Keratinocyte (primary cell): ENCODE results near the gene HTRA3. TPM values are rescaled to one million over a fixed set of nuclear protein-coding genes. Genes with fewer than 3 reads are reported as not detected.

ENCODE experiments used
- DNase-seq: peaks from one replicate; pipeline ENCODE4 v3.0.0-alpha.2; 2011; ENCODE audit warnings: low read depth, missing footprints, low spot score
- FAIRE-seq: peaks from 2 replicates; lab custom pipeline; 2011; peaks lifted over from hg19 to GRCh38; lab: Jason Lieb, UNC
- H2AFZ ChIP-seq: 2 replicates; pipeline ENCODE4 v1.6.0; 2012; ENCODE audit warnings: low read length, control low read depth, inconsistent platforms; ENCODE audit not compliant: control insufficient read depth
- H3K27ac ChIP-seq: 2 replicates; pipeline ENCODE4 v1.5.1; 2011; ENCODE audit warnings: low read length; ENCODE audit not compliant: control insufficient read depth, insufficient read depth
- H3K27me3 ChIP-seq: 3 replicates; pipeline ENCODE4 v1.6.0; 2011; ENCODE audit warnings: low read length; ENCODE audit not compliant: control insufficient read depth, insufficient read depth; ENCODE audit errors: extremely low read depth
- H3K36me3 ChIP-seq, 2 experiments: 2 replicates in 1 of 2; 3 replicates in 1 of 2; pipeline ENCODE4 v1.5.1; 2011; ENCODE audit warnings: low read length in 2 of 2, mild to moderate bottlenecking in 1 of 2; ENCODE audit not compliant: control insufficient read depth in 2 of 2, insufficient read depth in 2 of 2; ENCODE audit errors: extremely low read depth in 1 of 2
- H3K4me1 ChIP-seq: 3 replicates; pipeline ENCODE4 v1.5.1; 2011; ENCODE audit warnings: low read length; ENCODE audit not compliant: control insufficient read depth, insufficient read depth; ENCODE audit errors: extremely low read depth
- H3K4me2 ChIP-seq: 3 replicates; pipeline ENCODE4 v1.6.0; 2011; ENCODE audit warnings: low read depth, low read length; ENCODE audit not compliant: control insufficient read depth, insufficient read depth; ENCODE audit errors: extremely low read depth
- H3K4me3 ChIP-seq, 3 experiments: fragments of 200-600 bp in 1 of 3; sonication (generic) in 1 of 3; 2 replicates in 2 of 3; 3 replicates in 1 of 3; pipeline ENCODE4 v1.5.1; 2011 to 2016; ENCODE audit warnings: low read length in 3 of 3, mild to moderate bottlenecking in 3 of 3, control low read depth in 2 of 3, inconsistent platforms in 1 of 3, low read depth in 1 of 3, mixed read lengths in 1 of 3, mixed run types in 1 of 3, moderate library complexity in 1 of 3; ENCODE audit not compliant: control insufficient read depth in 2 of 3, insufficient read depth in 2 of 3; ENCODE audit errors: extremely low read depth in 1 of 3
- H3K79me2 ChIP-seq: 2 replicates; pipeline ENCODE4 v1.6.0; 2012; ENCODE audit warnings: low read length; ENCODE audit not compliant: control insufficient read depth, insufficient read depth
- H3K9ac ChIP-seq: 3 replicates; pipeline ENCODE4 v1.6.0; 2011; ENCODE audit warnings: low read length; ENCODE audit not compliant: control insufficient read depth, insufficient read depth; ENCODE audit errors: extremely low read depth
- H3K9me1 ChIP-seq: 3 replicates; pipeline ENCODE4 v1.6.0; 2011; ENCODE audit warnings: low read length; ENCODE audit not compliant: control insufficient read depth, insufficient read depth; ENCODE audit errors: extremely low read depth
- H3K9me3 ChIP-seq: 2 replicates; pipeline ENCODE4 v1.5.1; 2012; ENCODE audit warnings: low read depth, low read length; ENCODE audit not compliant: control insufficient read depth
- H4K20me1 ChIP-seq: 3 replicates; pipeline ENCODE4 v1.6.0; 2011; ENCODE audit warnings: low read length; ENCODE audit not compliant: control insufficient read depth, insufficient read depth; ENCODE audit errors: extremely low read depth
- CTCF ChIP-seq, 3 experiments: IDR thresholded peaks in 1 of 3; conservative IDR thresholded peaks in 1 of 3; optimal IDR thresholded peaks in 1 of 3; 2 replicates in 2 of 3; 3 replicates in 1 of 3; pipeline versions ENCODE3 to v1.5.1; 2011; ENCODE audit warnings: low read length in 3 of 3, mild to moderate bottlenecking in 3 of 3, moderate library complexity in 2 of 3, control low read depth in 1 of 3, inconsistent platforms in 1 of 3; ENCODE audit not compliant: insufficient read depth in 2 of 3; ENCODE audit errors: extremely low read depth in 1 of 3
- EZH2 ChIP-seq: IDR thresholded peaks from one replicate; pipeline ENCODE4 v1.6.1; 2012; ENCODE audit warnings: inconsistent platforms, mild to moderate bottlenecking, low read length, moderate library complexity
- dilution Hi-C: fragments of 300-500 bp; cut with MboI; formaldehyde crosslinking; loops from one replicate; pipeline ENCODE4 v1.7.0; 2020; ENCODE audit warnings: low sequenced_read_pairs; ENCODE audit not compliant: extremely low pct_ligation_motif_present
- polyA plus RNA-seq, 5 experiments: library from polyadenylated mRNA; depleted of rRNA in 3 of 5; stranded (reverse) in 3 of 5; stranded (forward) in 1 of 5; unstranded in 1 of 5; fragments of >200 nt; gene quantifications; 1 replicate in 1 of 5; 2 replicates in 3 of 5; 3 replicates in 1 of 5; pipeline versions ENCODE4 v1.2.1 to v1.2.3, GENCODE V29; 2011 to 2012; ENCODE audit warnings: missing spikeins in 2 of 5, low read depth in 1 of 5, low replicate concordance in 1 of 5

The HTRA3 gene
- polyA plus RNA-seq, 1 donor (not counting 4 experiments of a cell fraction or from before 2014, with no cell fraction given), result not detected

- Histone ChIP-seq H4K20me1 (peaks cover 2% of the 10 kb centered on the region), H3K4me2 (no peak overlapping the region), H3K27me3 (no peaks in the 10 kb centered on the region), H3K9me1 (no peaks in the 10 kb centered on the region), H3K79me2 (no peaks in the 10 kb centered on the region), H3K36me3 (peaks cover 23 to 44% of the 10 kb centered on the region in 2 experiments), H3K4me1 (no peaks in the 10 kb centered on the region), H3K9me3 (no peaks in the 10 kb centered on the region), H3K4me3 (no peak overlapping the region), H3K9ac (no peak overlapping the region), H2AFZ (no peak overlapping the region), H3K27ac (no peak overlapping the region)
- TF ChIP-seq CTCF (optimal IDR thresholded peaks at IDR 0.05 in 1 of 3, IDR thresholded peaks at IDR 0.05 in 1 of 3, conservative IDR thresholded peaks at IDR 0.05 in 1 of 3; ENCODE audit: extremely low read depth in 1 of 3, insufficient read depth in 2 of 3, low read length in 3 of 3) (no peak), EZH2 (no peak)
- DNase-seq (no peak), FAIRE-seq (no peak)
- dilution Hi-C loops, result no loop called here
Measured at GRCh38 chr4:8241211-8241779, 28.3 kb upstream of the HTRA3 start.

GRCh38 chr4:8241895-8242696 is 27.5 kb upstream of the HTRA3 start:
- H3K27me3 ChIP-seq, result no peaks in the 10 kb centered on the region
- TF ChIP-seq CTCF (optimal IDR thresholded peaks at IDR 0.05 in 1 of 3, IDR thresholded peaks at IDR 0.05 in 1 of 3, conservative IDR thresholded peaks at IDR 0.05 in 1 of 3; ENCODE audit: extremely low read depth in 1 of 3, insufficient read depth in 2 of 3, low read length in 3 of 3) (peak in 2 of 3 experiments; percentile 74 to 98), EZH2 (no peak)
- FAIRE-seq (no peak), DNase-seq (no peak)
- no peak overlapping the region for H3K9ac ChIP-seq
- H3K4me2 ChIP-seq, result no peak overlapping the region
- no peak overlapping the region for H2AFZ ChIP-seq
- H3K36me3 ChIP-seq, result peaks cover 21 to 38% of the 10 kb centered on the region in 2 experiments
- H3K27ac ChIP-seq, result no peak overlapping the region
- no peaks in the 10 kb centered on the region for H3K4me1 ChIP-seq
- H3K9me3 ChIP-seq, result no peaks in the 10 kb centered on the region
- H4K20me1 ChIP-seq, result peaks cover 2% of the 10 kb centered on the region
- no peak overlapping the region for H3K4me3 ChIP-seq
- dilution Hi-C loops, result no loop called here
- H3K9me1 ChIP-seq, result no peaks in the 10 kb centered on the region
- H3K79me2 ChIP-seq, result no peaks in the 10 kb centered on the region
